ENCODE results near the gene DIP2A. TPM values are rescaled to one million over a fixed set of nuclear protein-coding genes. Genes with fewer than 3 reads are reported as not detected.
"Not testable (repeated sequence)": the region's sequence is repeated elsewhere in the genome, so short reads cannot be mapped to it uniquely, and the experiment has no call there.

Gene DIP2A
- total RNA-seq, 1 donor: 26.5 TPM

- TF ChIP-seq CTCF (IDR thresholded peaks at IDR 0.05; ENCODE audit: insufficient read depth, low read length): no peak
- H3K4me3 ChIP-seq (ENCODE audit: low read depth, low read length): no peak overlapping the region
- DNase-seq (ENCODE audit: low read depth): no peak
These were observed 27.2 kb upstream of the DIP2A start for GRCh38 chr21:46431448-46431847.

GRCh38 chr21:46431884-46432488 lies 26.7 kb upstream of the DIP2A start:
- H3K4me3 ChIP-seq (ENCODE audit: low read depth, low read length): no peak overlapping the region
- no peak for TF ChIP-seq CTCF (IDR thresholded peaks at IDR 0.05; ENCODE audit: insufficient read depth, low read length)
- DNase-seq (ENCODE audit: low read depth): no peak

GRCh38 chr21:46433116-46433515 lies 25.6 kb upstream of the DIP2A start:
- not testable (repeated sequence) for DNase-seq (ENCODE audit: low read depth); H3K4me3 ChIP-seq (ENCODE audit: low read depth, low read length)

- DNase-seq (ENCODE audit: low read depth): no peak
- no peak overlapping the region for H3K4me3 ChIP-seq (ENCODE audit: low read depth, low read length)
- no peak for TF ChIP-seq CTCF (IDR thresholded peaks at IDR 0.05; ENCODE audit: insufficient read depth, low read length)
These were observed 24.3 kb upstream of the DIP2A start for GRCh38 chr21:46434322-46434958.

- no peak for DNase-seq (ENCODE audit: low read depth)
- TF ChIP-seq CTCF (IDR thresholded peaks at IDR 0.05; ENCODE audit: insufficient read depth, low read length): no peak
- no peak overlapping the region for H3K4me3 ChIP-seq (ENCODE audit: low read depth, low read length)
These were observed 22.9 kb upstream of the DIP2A start for GRCh38 chr21:46435786-46436227.

- H3K4me3 ChIP-seq (ENCODE audit: low read depth, low read length): no peak overlapping the region
- DNase-seq (ENCODE audit: low read depth): no peak
- no peak for TF ChIP-seq CTCF (IDR thresholded peaks at IDR 0.05; ENCODE audit: insufficient read depth, low read length)
These were observed 22.1 kb upstream of the DIP2A start for GRCh38 chr21:46436621-46437020.

GRCh38 chr21:46437096-46437498 lies 21.6 kb upstream of the DIP2A start:
- no peak for DNase-seq (ENCODE audit: low read depth)
- H3K4me3 ChIP-seq (ENCODE audit: low read depth, low read length): no peak overlapping the region
- TF ChIP-seq CTCF (IDR thresholded peaks at IDR 0.05; ENCODE audit: insufficient read depth, low read length): no peak

All from fibroblast of the aortic adventitia (primary cell).